ENCODE measurements around the gene GEMIN4. TPM values are rescaled to one million over a fixed set of nuclear protein-coding genes. Genes with fewer than 3 reads are reported as not detected.

GEMIN4 gene
- total and polyA plus RNA-seq, 2 of the 8 experiments (the other 6 are each of a cell fraction or from before 2014, with no cell fraction given) = 32.1 to 51.9 TPM

GRCh38 chr17:773467-774312 is 21.6 kb upstream of the GEMIN4 start:
- ChIA-PET CTCF (ENCODE audit: partially characterized antibody) (interaction anchor here (1.8 kb wide), 1 partner anchor 207 kb away, joined by 3 read pairs; no protein-coding TSS in a partner anchor), POLR2A (ENCODE audit: partially characterized antibody) (interaction anchor here (0.6 to 1.0 kb wide), 2 partner anchors 85 to 239 kb away, joined by 3 read pairs; no protein-coding TSS in a partner anchor)
- H3K18ac ChIP-seq (ENCODE audit: extremely low read depth, low read length) = no peak overlapping the region
- H3K79me1 ChIP-seq (ENCODE audit: low read depth, low read length) = no peaks in the 10 kb centered on the region
- no peak overlapping the region for H3K27ac ChIP-seq (ENCODE audit: low read depth, low read length)
- H2AFZ ChIP-seq (ENCODE audit: low read length) = no peak overlapping the region
- H3K79me2 ChIP-seq (ENCODE audit: control insufficient read depth in 1 of 2, insufficient read depth in 2 of 2, low read length in 2 of 2) = 0 out of 4 replicates have a peak, but pooled peaks cover 0 to under 1% of the 10 kb centered on the region in 2 experiments
- FAIRE-seq = no peak
- H2BK12ac ChIP-seq (ENCODE audit: low read depth, low read length) = no peak overlapping the region
- no peaks in the 10 kb centered on the region for H3K23me2 ChIP-seq (ENCODE audit: low read depth, low read length)
- H3K14ac ChIP-seq (ENCODE audit: insufficient read length) = no peak overlapping the region
- H4K91ac ChIP-seq (replicated peaks; ENCODE audit: insufficient read length, low read length) = no peak overlapping the region
- H3K56ac ChIP-seq (replicated peaks; ENCODE audit: insufficient read length, low read depth, low read length) = no peak overlapping the region
- H3K27me3 ChIP-seq (replicated peaks in 1 of 4; ENCODE audit: control insufficient read depth in 3 of 4, extremely low read depth in 1 of 4, insufficient read depth in 3 of 4, low read length in 3 of 4) = no peaks in the 10 kb centered on the region
- 89% methylated on average over 14 of the region's 14 CpGs; no CpG with 5 or more reads in 1 of the 2 experiments for WGBS, 2 experiments (ENCODE audit: extremely low coverage in 1 of 2, insufficient coverage in 1 of 2, insufficient read length in 1 of 2, insufficient replicate concordance in 2 of 2, low coverage in 1 of 2, low lambda C conversion rate in 2 of 2, missing lambda C conversion rate in 1 of 2)
- H2BK120ac ChIP-seq (replicated peaks; ENCODE audit: low read depth, low read length) = no peak overlapping the region
- H3K23ac ChIP-seq (ENCODE audit: insufficient read length) = no peak overlapping the region
- H3K4me2 ChIP-seq (ENCODE audit: insufficient read depth in 1 of 2, low read depth in 2 of 2, low read length in 2 of 2) = no peak overlapping the region
- H2BK20ac ChIP-seq (ENCODE audit: low read length) = no peak overlapping the region
- H2AK5ac ChIP-seq (ENCODE audit: low read depth, low read length) = no peak overlapping the region
- H3K4me3 ChIP-seq (ENCODE audit: extremely low read depth in 1 of 4, insufficient read depth in 2 of 4, low read depth in 3 of 4, low read length in 4 of 4) = no peak overlapping the region
- no peak overlapping the region for H2BK15ac ChIP-seq (ENCODE audit: low read length)
- H3K4ac ChIP-seq (replicated peaks; ENCODE audit: insufficient read length, low read depth, low read length) = no peak overlapping the region
- TF ChIP-seq EGR1 (IDR thresholded peaks at IDR 0.05; ENCODE audit: borderline replicate concordance, low read depth, low read length) = no peak
- TF ChIP-seq POU5F1 (IDR thresholded peaks at IDR 0.05; ENCODE audit: low read depth, low read length) = no peak
- TF ChIP-seq RBBP5 (IDR thresholded peaks at IDR 0.05; ENCODE audit: borderline replicate concordance, low read depth, low read length) = no peak
- TF ChIP-seq TBP (IDR thresholded peaks at IDR 0.05; ENCODE audit: low read depth, low read length) = no peak
- TF ChIP-seq RAD21 (IDR thresholded peaks at IDR 0.05 in 1 of 2, conservative IDR thresholded peaks at IDR 0.05 in 1 of 2; ENCODE audit: low read depth in 2 of 2, low read length in 2 of 2) = no peak
- TF ChIP-seq SP1 (IDR thresholded peaks at IDR 0.05; ENCODE audit: low read depth, low read length) = no peak
- TF ChIP-seq CTBP2 (IDR thresholded peaks at IDR 0.05; ENCODE audit: borderline replicate concordance, insufficient read depth, insufficient read length, low read length) = no peak
- TF ChIP-seq SRF (IDR thresholded peaks at IDR 0.05; ENCODE audit: low read depth, low read length) = no peak
- no peak for TF ChIP-seq RFX5 (IDR thresholded peaks at IDR 0.05; ENCODE audit: borderline replicate concordance, low read depth, low read length)
- no peak for DNase-seq (ENCODE audit: low read depth in 1 of 2, low spot score in 2 of 2)
- no peak overlapping the region for H3K9ac ChIP-seq (replicated peaks in 1 of 4; ENCODE audit: extremely low read depth in 1 of 4, low read depth in 3 of 4, low read length in 3 of 4)
- no peaks in the 10 kb centered on the region for H3K9me3 ChIP-seq (ENCODE audit: insufficient read depth in 2 of 2, low read depth in 1 of 2, low read length in 1 of 2)
- no peaks in the 10 kb centered on the region for H3K4me1 ChIP-seq (replicated peaks in 1 of 4; ENCODE audit: control insufficient read depth in 3 of 4, insufficient read depth in 4 of 4, low read length in 3 of 4)
- no peak overlapping the region for H2BK5ac ChIP-seq (ENCODE audit: low read depth, low read length)
- no peak overlapping the region for H4K8ac ChIP-seq (ENCODE audit: extremely low read depth, insufficient read depth, low read length)
- H4K5ac ChIP-seq (ENCODE audit: insufficient read length, low read depth, low read length) = no peak overlapping the region
- H3K36me3 ChIP-seq (ENCODE audit: control insufficient read depth in 2 of 4, insufficient read depth in 4 of 4, low read length in 3 of 4) = peaks cover 52 to 80% (median 72%) of the 10 kb centered on the region in 4 experiments
- no peaks in the 10 kb centered on the region for H4K20me1 ChIP-seq (replicated peaks in 1 of 2; ENCODE audit: control insufficient read depth in 1 of 2, insufficient read depth in 2 of 2, low read length in 2 of 2)
